Measurements from ENCODE around the gene ZNF837. TPM values are rescaled to one million over a fixed set of nuclear protein-coding genes. Genes with fewer than 3 reads are reported as not detected.
A peak's percentile ranks its signal among the peaks of the same experiment; 100 is the strongest.

ZNF837 gene
- total and polyA plus RNA-seq, 2 of the 13 experiments (the other 11 are each of a cell fraction or from before 2014, with no cell fraction given): 0.29 to 1.3 TPM

- TF ChIP-seq GZF1 (CRISPR knock-in tag; IDR thresholded peaks at IDR 0.05): no peak
- no peak for TF ChIP-seq ZNF142 (CRISPR knock-in tag; IDR thresholded peaks at IDR 0.05)
- TF ChIP-seq SMC3 (IDR thresholded peaks at IDR 0.05; ENCODE audit: low read length): peak; percentile 17; the same call in 1 of the 2 replicates
- TF ChIP-seq ZBTB7A (CRISPR knock-in tag; IDR thresholded peaks at IDR 0.05): peak; percentile 56; the same call in 1 of the 2 replicates
- TF ChIP-seq ATAD3A (CRISPR knock-in tag; IDR thresholded peaks at IDR 0.05): no peak
- no peak for TF ChIP-seq ZZZ3 (CRISPR knock-in tag; IDR thresholded peaks at IDR 0.05; ENCODE audit: borderline replicate concordance)
- TF ChIP-seq ZNF101 (CRISPR knock-in tag; IDR thresholded peaks at IDR 0.05; ENCODE audit: borderline replicate concordance, low read depth): no peak
- 0 out of 2 replicates have a peak, but pooled peaks have one; percentile 62 for TF ChIP-seq SMYD3 (CRISPR knock-in tag; IDR thresholded peaks at IDR 0.05)
- TF ChIP-seq TCF12 (IDR thresholded peaks at IDR 0.05): no peak
- TF ChIP-seq TCF12 (CRISPR knock-in tag; IDR thresholded peaks at IDR 0.05): 0 out of 2 replicates have a peak, but pooled peaks have one; percentile 41
- no peak for TF ChIP-seq ZUFSP (CRISPR knock-in tag; IDR thresholded peaks at IDR 0.05; ENCODE audit: borderline replicate concordance)
- TF ChIP-seq ARNT (IDR thresholded peaks at IDR 0.05): no peak
- TF ChIP-seq ZNF569 (CRISPR knock-in tag; IDR thresholded peaks at IDR 0.05; ENCODE audit: borderline replicate concordance): no peak
- no peak for TF ChIP-seq ZSCAN12 (CRISPR knock-in tag; IDR thresholded peaks at IDR 0.05)
- 0 out of 2 replicates have a peak, but pooled peaks have one; percentile 25 for TF ChIP-seq MIER3 (CRISPR knock-in tag; IDR thresholded peaks at IDR 0.05; ENCODE audit: borderline replicate concordance)
- TF ChIP-seq ZNF460 (CRISPR knock-in tag; IDR thresholded peaks at IDR 0.05; ENCODE audit: borderline replicate concordance): no peak
- TF ChIP-seq, protein P1, sequence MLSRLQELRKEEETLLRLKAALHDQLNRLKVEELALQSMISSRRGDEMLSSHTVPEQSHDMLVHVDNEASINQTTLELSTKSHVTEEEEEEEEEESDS (CRISPR knock-in tag; IDR thresholded peaks at IDR 0.05; ENCODE audit: borderline replicate concordance): no peak
- TF ChIP-seq ZNF432 (CRISPR knock-in tag; IDR thresholded peaks at IDR 0.05; ENCODE audit: borderline replicate concordance): no peak
- no peak for TF ChIP-seq ZNF629 (CRISPR knock-in tag; conservative IDR thresholded peaks at IDR 0.05)
- no peak for TF ChIP-seq KLF15 (CRISPR knock-in tag; IDR thresholded peaks at IDR 0.05; ENCODE audit: borderline replicate concordance)
- peak; percentile 0; the same call in 1 of the 2 replicates for TF ChIP-seq ZNF501 (CRISPR knock-in tag; IDR thresholded peaks at IDR 0.05)
- TF ChIP-seq ZNF552 (CRISPR knock-in tag; IDR thresholded peaks at IDR 0.05; ENCODE audit: borderline replicate concordance): no peak
- TF ChIP-seq SIX4 (CRISPR knock-in tag; IDR thresholded peaks at IDR 0.05): no peak
- no peak for TF ChIP-seq SATB2 (CRISPR knock-in tag; IDR thresholded peaks at IDR 0.05)
Observed at GRCh38 chr19:58406818-58407657, 26.2 kb upstream of the ZNF837 start (continued).
